Activated CD8-positive, alpha-beta memory T cell treated with anti-CD3 and anti-CD28 coated beads, Interleukin-2, amount 50 U/mL, for 1 hour (primary cell): ENCODE results near the gene DDT.
"Not testable (repeated sequence)": the region's sequence is repeated elsewhere in the genome, so short reads cannot be mapped to it uniquely, and the experiment has no call there.

ENCODE experiments used
- DNase-seq: peaks from one replicate; pipeline ENCODE4 v3.0.0-alpha.2; 2020; ENCODE audit errors: extremely low read depth

DDT gene

GRCh38 chr22:23974345-23974744, at the start of gene DDT:
Gene DDT (minus strand): TSS chr22:23974441. CDS start chr22:23974414, 27 bp downstream.
- DNase-seq: not testable (repeated sequence)

DNA sequence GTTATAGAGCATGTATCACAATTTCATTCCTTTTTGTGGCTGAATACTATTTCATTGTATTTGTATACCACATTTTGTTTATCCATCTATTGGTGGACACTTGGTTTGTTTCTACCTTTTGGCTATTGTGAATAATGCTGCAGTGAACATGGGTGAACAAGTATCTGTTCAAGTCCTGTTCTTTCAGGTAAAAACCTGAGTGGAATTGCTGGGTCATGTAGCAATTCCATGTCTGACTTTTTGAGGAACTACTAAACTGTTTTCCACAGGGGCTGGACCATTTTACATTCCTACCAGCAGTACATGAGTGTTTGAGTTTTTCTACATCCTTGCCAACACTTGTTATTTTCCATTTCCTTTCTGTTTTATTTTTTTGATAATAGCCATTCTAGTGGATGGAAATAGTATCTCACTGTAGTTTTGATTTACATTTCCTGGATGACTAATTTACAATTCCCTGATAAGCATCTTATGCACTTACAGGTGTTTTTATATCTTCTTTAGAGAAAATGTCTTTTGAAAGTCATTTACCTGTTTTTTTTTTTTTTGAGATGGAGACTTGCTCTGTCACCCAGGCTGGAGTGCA, 49.1 kb upstream of the DDT start:
- DNase-seq: no peak

DNA sequence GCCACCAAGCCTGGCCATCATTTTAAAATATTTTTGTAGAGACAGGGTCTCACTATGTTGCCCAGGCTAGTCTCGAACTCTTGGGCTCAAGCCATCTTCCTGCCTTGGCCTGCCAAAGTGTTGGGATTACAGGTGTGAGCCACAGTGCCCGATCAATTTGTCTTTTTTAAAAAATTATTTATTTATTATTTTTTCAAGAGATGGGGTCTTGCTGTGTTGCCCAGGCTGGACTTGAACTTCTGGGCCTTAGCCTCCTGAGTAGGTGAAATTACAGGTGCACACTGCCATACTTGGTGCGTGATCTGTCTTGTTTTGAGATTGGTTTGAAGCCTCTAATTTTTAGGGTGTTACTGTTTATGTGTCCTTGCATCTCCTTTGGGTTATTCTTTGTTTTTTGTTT, 47.1 kb upstream of the DDT start:
- no peak for DNase-seq

- no peak for DNase-seq
Measured at GRCh38 chr22:24016156-24016555, 41.9 kb upstream of the DDT start.

DNA sequence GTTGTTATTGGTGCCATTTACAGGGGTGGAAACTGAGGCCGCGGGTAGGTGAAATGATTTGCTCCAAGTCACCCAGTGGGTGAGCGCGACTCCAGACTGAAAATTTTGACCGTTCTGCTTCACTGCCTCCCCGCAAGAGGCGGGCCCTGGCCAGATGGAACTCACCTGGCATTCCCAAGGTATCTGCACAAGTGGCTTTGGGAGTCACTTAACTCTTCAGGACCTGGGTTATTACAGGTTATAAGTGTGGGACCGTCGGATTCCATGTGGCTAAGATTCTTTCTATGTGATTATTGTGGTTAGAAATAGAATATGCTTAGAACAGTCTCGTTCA, 37.5 kb upstream of the DDT start:
- DNase-seq: no peak

- DNase-seq: no peak
Measured at GRCh38 chr22:24010018-24010391, 35.8 kb upstream of the DDT start.

DNA sequence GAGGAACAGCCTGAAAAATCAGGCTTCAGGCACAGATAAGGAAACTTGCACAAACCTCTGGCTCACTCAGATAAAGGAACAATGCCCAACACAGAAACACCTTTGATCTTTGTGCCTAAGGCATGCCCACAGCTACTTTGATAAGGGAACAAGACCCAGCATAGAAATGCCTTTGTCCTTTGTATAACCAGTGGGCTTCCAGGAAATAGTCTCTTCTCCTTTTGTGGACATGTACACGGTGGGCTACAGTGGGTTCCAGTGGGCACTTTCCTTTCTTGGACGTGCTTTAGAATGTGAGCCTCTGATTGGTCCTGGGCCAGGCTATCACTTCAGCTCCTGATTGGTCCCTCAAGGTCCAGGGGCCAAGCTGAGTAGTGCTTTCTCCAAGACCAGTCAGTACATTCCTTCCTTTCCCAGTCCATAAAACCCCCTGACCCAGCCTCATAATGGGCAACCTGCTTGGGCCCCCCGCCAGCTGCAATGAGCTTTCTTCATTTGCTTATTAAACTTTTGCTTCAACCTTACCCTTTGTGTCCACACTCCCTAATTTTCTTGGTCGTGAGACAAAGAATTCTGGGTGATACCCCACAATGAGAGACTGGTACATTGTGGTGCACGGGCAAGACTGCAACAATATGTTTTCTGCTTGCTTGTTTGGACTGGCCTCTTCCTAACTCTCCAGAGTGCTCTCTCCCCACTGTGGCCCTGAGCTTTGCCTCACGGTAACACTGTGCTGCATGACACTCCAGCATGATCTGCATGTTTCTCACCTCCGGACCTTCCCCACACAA, 35.2 kb upstream of the DDT start:
- DNase-seq: no peak

DNA sequence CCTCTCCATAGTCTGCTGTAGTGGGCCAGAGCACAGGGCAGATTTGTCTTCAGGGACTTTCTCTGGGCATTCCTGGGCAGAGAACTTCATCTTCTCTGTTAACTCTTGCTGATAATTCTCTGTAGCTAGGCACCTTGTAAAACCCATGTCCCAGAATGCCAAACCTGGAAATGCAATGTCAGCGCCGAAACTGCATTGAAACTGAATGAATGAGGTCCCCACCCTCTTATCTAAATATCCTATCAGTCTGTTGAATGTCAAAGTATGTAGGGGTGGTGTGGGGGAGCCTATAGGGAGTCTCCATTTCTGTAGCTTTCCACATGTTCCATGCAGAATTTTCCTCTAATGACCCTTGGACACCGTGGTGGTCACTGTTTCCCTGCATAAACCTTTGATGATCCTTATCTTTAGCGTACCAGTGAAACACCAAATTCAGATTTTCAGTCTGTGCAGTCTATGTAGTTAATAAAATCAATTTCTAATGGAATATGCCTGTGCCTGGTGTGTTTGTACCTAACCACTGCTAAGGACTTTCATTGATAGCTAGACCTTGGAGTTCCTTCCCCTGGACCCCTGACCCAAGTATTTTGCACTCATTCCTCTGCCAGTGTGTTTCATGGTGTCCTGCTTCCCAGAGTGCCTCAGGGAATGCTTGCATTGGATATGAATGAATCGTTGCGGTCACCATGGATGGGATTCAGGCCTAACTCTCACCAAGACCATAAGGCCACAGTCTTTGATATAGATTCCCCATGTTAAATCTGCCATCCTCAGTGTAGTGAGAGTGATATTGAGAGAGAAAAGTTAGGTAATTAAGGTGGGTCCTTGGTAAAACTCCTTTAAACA, 34.4 kb upstream of the DDT start:
- DNase-seq: no peak

GRCh38 chr22:24008022-24008283, 33.7 kb upstream of the DDT start:
- no peak for DNase-seq

DNA sequence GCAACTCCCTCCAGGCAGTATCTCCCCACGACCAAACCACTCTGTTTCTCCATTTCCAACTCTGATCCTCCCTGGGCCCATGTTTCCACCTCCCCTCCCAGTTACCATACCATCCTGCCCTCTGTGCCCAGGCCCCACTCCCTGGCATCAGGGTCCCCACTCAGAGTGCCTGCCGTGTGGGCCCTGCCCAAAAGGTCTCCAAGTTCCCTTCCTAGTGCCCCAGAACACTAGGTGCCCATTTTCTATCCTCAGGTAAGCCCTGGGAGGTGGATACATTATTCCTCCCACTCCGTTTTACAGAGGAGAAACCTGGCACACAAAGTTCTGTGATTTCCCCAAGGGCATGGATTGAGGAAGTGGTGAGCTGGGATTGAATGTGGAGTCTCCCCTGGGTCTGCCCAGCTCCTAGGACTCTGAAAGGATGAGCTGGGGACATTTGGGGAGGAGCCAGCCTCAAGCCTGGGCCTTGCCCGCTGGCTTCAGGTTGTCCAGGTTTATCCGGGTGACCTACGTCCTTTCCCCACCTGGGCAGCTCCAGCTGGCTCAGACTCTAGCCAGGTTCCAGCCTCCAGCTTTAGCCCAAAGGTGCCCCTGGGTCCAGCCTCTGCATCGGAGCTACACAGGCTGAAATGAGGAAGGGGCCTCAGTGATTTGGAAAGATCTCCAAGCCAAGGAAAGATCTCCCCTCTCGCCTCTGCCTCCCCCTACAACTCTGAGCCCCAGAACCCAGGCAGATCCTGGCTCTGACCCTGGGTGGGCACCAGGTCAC, 33.2 kb upstream of the DDT start:
- DNase-seq: no peak

- DNase-seq: no peak
Measured at GRCh38 chr22:24006914-24007214, 32.6 kb upstream of the DDT start.

DNA sequence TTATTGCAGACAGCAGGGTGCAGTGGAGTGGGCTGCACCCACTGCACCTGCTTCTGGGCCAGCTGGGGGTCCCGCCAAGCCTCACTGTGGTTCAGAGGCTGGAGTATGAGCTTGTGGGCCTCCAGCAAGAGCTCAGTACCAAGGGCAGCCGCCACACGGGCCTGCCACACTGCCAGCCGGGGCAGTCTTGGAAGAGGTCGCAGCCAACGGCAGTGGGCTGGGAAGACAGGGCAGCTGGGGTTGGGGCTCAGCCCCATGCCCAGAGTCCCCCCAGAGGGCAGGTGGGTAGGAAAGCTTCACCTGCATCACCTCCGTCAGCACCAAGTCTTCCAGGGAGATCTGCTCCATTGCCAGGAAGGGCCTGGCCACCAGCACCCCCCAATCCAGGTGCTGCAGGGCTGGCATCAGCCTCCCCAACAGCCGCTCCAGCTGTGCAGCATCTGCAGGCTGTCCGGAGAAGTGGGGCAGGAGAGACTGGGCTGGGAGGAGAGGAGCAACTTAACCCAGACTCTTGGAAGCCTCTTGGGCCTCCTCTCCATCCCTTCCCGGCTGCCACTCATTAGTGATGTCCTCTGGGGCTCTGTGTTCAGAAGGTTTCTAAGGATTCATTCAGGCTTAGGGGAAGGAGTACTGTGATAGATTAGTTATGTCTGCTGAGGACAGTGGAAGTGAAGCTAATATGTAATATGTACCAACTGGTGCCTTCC, 32.1 kb upstream of the DDT start:
- no peak for DNase-seq

DNA sequence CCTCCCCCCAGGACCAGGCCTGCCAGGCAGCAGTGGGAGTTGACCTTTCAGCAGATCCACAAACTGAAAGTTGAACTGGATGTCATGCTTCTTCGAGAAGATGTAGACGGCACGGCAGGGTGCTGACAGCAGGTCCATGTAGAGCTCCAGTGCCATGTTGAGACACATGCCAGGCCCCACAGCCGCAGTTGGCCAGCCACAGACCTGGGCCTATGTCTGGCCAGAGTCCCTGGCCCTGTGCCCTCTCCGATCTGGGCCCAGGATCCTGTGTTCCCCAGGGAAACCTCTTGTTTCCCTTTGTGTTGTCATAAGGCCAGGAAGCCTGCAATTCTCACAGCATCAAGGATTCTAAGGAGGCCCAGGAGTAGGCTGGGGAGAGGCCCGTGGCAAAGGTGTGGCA, 31.0 kb upstream of the DDT start, which contains the start of gene GSTT4:
TSS of gene GSTT4 (minus strand) at position 253 of the 400 bp plus-strand sequence. CDS start at position 156, 97 bp downstream.
- DNase-seq: no peak

DNA sequence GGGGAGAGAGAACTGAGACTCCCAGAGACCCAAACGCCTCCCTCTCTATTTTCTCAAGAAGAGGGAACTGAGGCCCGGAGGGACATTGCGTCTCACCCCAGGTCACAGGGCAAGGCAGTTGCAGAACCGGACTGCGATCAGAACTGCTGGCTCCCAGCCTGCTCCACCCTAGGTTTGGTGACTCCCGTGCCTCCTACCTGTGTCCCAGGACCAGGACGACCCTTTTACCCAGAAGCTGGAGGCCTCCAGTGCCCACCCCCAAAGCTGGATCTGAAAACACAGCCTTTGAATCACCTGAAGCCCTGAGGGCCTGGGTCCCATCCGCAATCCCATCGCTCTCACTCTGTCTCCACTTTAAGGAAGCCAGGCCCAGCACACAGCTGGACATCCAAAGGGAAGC, 29.6 kb upstream of the DDT start:
- no peak for DNase-seq

DNA sequence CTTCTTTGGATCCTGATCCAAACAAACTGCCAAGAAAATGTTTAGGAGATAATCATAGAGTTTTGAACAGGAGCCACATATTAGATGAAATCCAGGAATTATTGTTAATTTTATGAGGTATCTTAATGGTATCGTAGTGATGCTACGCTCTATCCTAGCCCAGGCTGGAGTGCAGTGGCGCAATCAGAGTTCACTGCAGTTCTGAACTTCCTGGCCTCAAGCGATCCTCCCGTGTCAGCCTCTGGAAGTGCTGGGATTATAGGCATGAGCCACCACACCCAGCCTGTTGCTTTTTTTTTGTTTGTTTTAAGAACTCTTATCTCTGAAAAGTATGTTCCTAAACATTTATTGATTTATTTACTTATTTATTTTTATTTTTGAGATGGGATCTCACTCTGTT, 28.6 kb upstream of the DDT start:
- DNase-seq: no peak

- no peak for DNase-seq
Measured at GRCh38 chr22:24002272-24002671, 28.0 kb upstream of the DDT start.

DNA sequence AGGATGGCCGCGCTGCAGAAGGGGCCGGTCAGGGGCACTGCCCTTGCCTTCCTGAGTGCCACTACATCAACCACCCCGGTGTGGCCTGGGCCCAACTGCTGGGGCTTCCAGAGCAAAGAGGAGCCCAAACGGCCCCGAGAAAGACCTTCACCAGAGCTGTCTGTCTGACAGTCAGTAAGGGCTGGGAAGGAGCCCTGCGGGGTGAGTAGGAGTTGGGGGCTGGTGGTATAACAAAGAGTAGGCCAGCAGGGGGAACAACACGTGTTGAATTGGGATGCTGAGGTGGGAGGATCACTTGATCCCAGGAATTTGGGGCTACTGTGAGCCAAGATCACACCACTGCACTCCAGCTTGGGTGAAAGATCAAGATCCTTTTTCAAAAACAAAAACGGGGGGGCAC, 27.1 kb upstream of the DDT start:
- DNase-seq: no peak

DNA sequence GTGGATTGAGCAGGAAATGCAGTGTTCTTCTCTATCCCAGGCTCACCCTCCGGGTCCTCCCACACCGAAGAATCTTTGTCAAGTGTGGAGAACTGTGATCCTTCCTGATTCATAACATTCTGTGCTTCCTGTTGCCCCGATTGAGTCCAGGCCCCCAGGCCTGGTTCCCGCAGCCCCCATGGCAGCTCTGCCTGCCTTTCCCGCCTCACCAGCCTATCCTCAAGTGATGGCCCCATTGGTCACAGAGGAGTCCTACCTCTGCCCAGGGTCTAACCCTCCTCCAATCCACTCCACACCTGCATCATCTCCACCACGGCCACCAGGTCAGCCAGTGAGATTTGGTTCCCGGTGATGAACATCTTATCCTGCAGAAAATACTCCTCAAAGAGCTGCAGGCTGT, 25.5 kb upstream of the DDT start:
- not testable (repeated sequence) for DNase-seq

- DNase-seq: no peak
Measured at GRCh38 chr22:23997092-23997491, 22.9 kb upstream of the DDT start.

DNA sequence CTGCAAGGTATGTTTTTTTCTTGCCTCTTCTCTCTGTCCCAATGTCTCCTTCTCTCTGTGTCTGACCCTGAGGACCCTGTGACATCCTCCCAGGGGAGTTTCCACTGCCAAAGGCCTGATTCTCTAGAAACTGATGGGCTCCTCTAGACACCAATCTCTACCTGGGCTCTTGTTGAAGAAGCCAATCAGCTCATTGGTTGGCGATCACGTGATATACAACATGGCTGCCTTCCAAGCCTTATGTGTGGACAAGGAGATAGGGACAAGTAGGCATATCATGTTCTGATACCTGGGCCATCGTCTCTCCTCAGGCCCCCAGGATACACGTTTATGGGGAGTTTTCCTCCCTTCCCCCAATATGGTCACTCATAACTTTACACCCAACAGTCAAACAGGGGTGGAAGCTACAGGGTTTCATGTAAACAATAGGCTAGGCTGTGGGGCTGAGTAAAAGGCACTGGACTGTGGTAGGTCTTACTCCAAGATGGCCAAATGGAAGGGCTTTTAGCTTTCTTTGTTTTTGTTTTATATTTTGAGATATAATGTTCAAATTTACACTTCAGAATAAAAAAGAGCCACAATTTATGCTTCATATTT, 19.4 kb upstream of the DDT start:
- DNase-seq: not testable (repeated sequence)

DNA sequence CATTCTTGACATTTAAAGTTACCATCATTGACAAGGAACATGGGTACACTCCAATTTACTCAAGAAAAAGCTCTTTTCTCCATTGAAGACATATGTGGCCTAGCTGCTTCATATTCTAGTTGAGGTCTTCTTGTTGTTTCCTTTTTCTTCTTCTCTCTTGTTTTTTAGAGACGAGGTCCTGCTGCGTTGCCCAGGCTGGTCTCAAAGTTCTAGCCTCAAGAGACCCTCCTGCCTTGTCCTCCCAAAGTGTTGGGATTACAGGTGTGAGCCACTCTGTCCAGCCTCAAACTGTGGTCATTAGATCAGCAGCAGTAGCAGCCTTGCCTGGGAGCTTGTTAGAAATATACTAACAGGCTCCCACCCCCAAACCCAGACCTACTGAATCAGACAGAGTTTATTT, 18.8 kb upstream of the DDT start:
- not testable (repeated sequence) for DNase-seq
